Lower lobe of right lung (tissue), 1 donor: Measurements from ENCODE around the gene BEND2. TPM values are rescaled to one million over a fixed set of nuclear protein-coding genes. Genes with fewer than 3 reads are reported as not detected.

ENCODE experiments used
- total RNA-seq: library from RNA; stranded (reverse); fragmentation: NEBNext Ultra II Directional; extraction: Animal tissue kit (Norgen Biotek cat#: 25700); gene quantifications from one replicate; pipeline ENCODE4 v1.2.1, GENCODE V29; 2021
- donor health status: DM: no; HTN: yes; CAD: no; lungs with severe emphysema.

Gene BEND2
- total RNA-seq, 1 donor from 2014 or later, result 0.24 TPM

Other genes with a start within 250 kb of the BEND2 start
- 0.80 TPM for gene SCML2, start 133.8 kb upstream of the BEND2 start, total RNA-seq
- gene CDKL5, start 204.7 kb upstream of the BEND2 start, total RNA-seq, result 30.6 TPM